ENCODE measurements around the gene TMPRSS3.

GRCh38 chr21:42353623-42354022, 42.2 kb downstream of the TMPRSS3 start:
- TF ChIP-seq, protein P1, sequence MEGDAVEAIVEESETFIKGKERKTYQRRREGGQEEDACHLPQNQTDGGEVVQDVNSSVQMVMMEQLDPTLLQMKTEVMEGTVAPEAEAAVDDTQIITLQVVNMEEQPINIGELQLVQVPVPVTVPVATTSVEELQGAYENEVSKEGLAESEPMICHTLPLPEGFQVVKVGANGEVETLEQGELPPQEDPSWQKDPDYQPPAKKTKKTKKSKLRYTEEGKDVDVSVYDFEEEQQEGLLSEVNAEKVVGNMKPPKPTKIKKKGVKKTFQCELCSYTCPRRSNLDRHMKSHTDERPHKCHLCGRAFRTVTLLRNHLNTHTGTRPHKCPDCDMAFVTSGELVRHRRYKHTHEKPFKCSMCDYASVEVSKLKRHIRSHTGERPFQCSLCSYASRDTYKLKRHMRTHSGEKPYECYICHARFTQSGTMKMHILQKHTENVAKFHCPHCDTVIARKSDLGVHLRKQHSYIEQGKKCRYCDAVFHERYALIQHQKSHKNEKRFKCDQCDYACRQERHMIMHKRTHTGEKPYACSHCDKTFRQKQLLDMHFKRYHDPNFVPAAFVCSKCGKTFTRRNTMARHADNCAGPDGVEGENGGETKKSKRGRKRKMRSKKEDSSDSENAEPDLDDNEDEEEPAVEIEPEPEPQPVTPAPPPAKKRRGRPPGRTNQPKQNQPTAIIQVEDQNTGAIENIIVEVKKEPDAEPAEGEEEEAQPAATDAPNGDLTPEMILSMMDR (IDR thresholded peaks at IDR 0.05), result no peak
- TF ChIP-seq POLR2A (IDR thresholded peaks at IDR 0.05), result no peak
